HEK293 (cell line): ENCODE results near the gene DUS3L.

ENCODE experiments used
- CTCF ChIA-PET: fragments of 350-600 bp; formaldehyde crosslinking; extraction: SDS; loops from one replicate; lab custom pipeline; 2021; ENCODE audit warnings: antibody characterized with exemption; lab: Yijun Ruan, JAX
- POLR2A ChIA-PET: fragments of 300-600 bp; formaldehyde crosslinking; extraction: SDS; loops from one replicate; lab custom pipeline; 2020; ENCODE audit warnings: antibody characterized with exemption, inconsistent platforms; lab: Yijun Ruan, JAX
- H3K27ac ChIP-seq: fragments of 200-500 bp; sonication (Bioruptor generic); 2 replicates; pipeline ENCODE4 v1.5.1; 2014; ENCODE audit warnings: low read depth, low read length, control low read depth, inconsistent platforms; ENCODE audit errors: extremely low read depth
- H3K36me3 ChIP-seq, 2 experiments: fragments of 200-500 bp in 1 of 2; sonication (Bioruptor generic) in 1 of 2; 1 replicate in 1 of 2; 2 replicates in 1 of 2; pipeline ENCODE4 v1.5.1; 2014 to 2017; ENCODE audit warnings: inconsistent platforms in 2 of 2, low read length in 2 of 2; ENCODE audit not compliant: control insufficient read depth in 2 of 2, insufficient read depth in 1 of 2
- H3K4me1 ChIP-seq: fragments of 200-500 bp; sonication (Bioruptor generic); 2 replicates; pipeline ENCODE4 v1.5.1; 2014; ENCODE audit warnings: mild to moderate bottlenecking, low read length, inconsistent platforms; ENCODE audit not compliant: control insufficient read depth, insufficient read depth
- H3K4me3 ChIP-seq: 2 replicates; pipeline ENCODE4 v1.5.1; 2011; ENCODE audit warnings: low read depth, mild to moderate bottlenecking, control low read depth, low read length, moderate library complexity
- H3K9me3 ChIP-seq: fragments of 200-500 bp; sonication (Bioruptor generic); 2 replicates; pipeline ENCODE4 v1.5.1; 2014; ENCODE audit warnings: low read depth, low read length, inconsistent platforms; ENCODE audit not compliant: control insufficient read depth, insufficient read depth
- INSM2 ChIP-seq: fragments of 450-650 bp; formaldehyde crosslinking; IDR thresholded peaks from 2 replicates; pipeline ENCODE4 v1.5.1; 2016; ENCODE audit warnings: missing biosample characterization, missing genetic modification characterization
- KLF17 ChIP-seq: fragments of 450-650 bp; formaldehyde crosslinking; IDR thresholded peaks from 2 replicates; pipeline ENCODE4 v1.5.1; 2016; ENCODE audit warnings: missing biosample characterization, missing genetic modification characterization
- ZBTB17 ChIP-seq: fragments of 450-650 bp; formaldehyde crosslinking; IDR thresholded peaks from 2 replicates; pipeline ENCODE4 v1.5.1; 2016; ENCODE audit warnings: missing biosample characterization, missing genetic modification characterization
- ZBTB20 ChIP-seq: fragments of 450-650 bp; formaldehyde crosslinking; IDR thresholded peaks from 2 replicates; pipeline ENCODE4 v1.5.1; 2016; ENCODE audit warnings: missing biosample characterization, missing genetic modification characterization
- ZEB2 ChIP-seq: fragments of 450-650 bp; formaldehyde crosslinking; IDR thresholded peaks from 2 replicates; pipeline ENCODE4 v1.5.1; 2016; ENCODE audit warnings: missing biosample characterization, missing genetic modification characterization
- ZIC2 ChIP-seq: fragments of 450-650 bp; formaldehyde crosslinking; IDR thresholded peaks from 2 replicates; pipeline ENCODE4 v1.5.1; 2016; ENCODE audit warnings: missing biosample characterization, missing genetic modification characterization
- ZNF274 ChIP-seq, 2 experiments: fragments of 200-500 bp in 1 of 2; fragments of 450-650 bp in 1 of 2; sonication (Bioruptor generic) in 1 of 2; formaldehyde crosslinking in 1 of 2; IDR thresholded peaks; 2 replicates each; pipeline versions ENCODE4 v1.5.1 to v1.6.1; 2014 to 2016; ENCODE audit warnings: borderline replicate concordance in 1 of 2, inconsistent platforms in 1 of 2, low read length in 1 of 2, missing biosample characterization in 1 of 2, missing genetic modification characterization in 1 of 2
- ZNF335 ChIP-seq: fragments of 450-650 bp; formaldehyde crosslinking; conservative IDR thresholded peaks from 2 replicates; pipeline ENCODE4 v1.5.1; 2016; ENCODE audit warnings: missing biosample characterization, missing genetic modification characterization
- ZNF529 ChIP-seq: fragments of 450-650 bp; formaldehyde crosslinking; IDR thresholded peaks from 2 replicates; pipeline ENCODE4 v1.5.1; 2017; ENCODE audit warnings: missing genetic modification characterization, missing biosample characterization; ENCODE audit not compliant: insufficient replicate concordance
- ZNF629 ChIP-seq: fragments of 450-650 bp; formaldehyde crosslinking; IDR thresholded peaks from 2 replicates; pipeline ENCODE4 v1.5.1; 2017; ENCODE audit warnings: missing biosample characterization, missing genetic modification characterization
- ZSCAN18 ChIP-seq: fragments of 450-650 bp; formaldehyde crosslinking; IDR thresholded peaks from 2 replicates; pipeline ENCODE4 v1.5.1; 2016; ENCODE audit warnings: missing biosample characterization, missing genetic modification characterization
- ZSCAN5A ChIP-seq: fragments of 450-650 bp; formaldehyde crosslinking; IDR thresholded peaks from 2 replicates; pipeline ENCODE4 v1.5.1; 2016; ENCODE audit warnings: missing biosample characterization, missing genetic modification characterization

DUS3L gene

GRCh38 chr19:5803752-5804515 is 13.0 kb upstream of the DUS3L start (continued):
- TF ChIP-seq ZNF529 (tag by site-specific recombination) (no peak), KLF17 (tag by site-specific recombination) (peak; percentile 86), ZNF335 (peak; percentile 83), ZEB2 (tag by site-specific recombination) (peak; percentile 96), ZNF629 (peak; percentile 83), ZBTB17 (tag by site-specific recombination) (peak; percentile 89), ZNF274 (IDR thresholded peaks at IDR 0.05; ENCODE audit: low read length) (no peak), ZNF274 (tag by site-specific recombination; IDR thresholded peaks at IDR 0.05; ENCODE audit: borderline replicate concordance) (no peak), ZSCAN18 (tag by site-specific recombination) (peak; percentile 51; the same call in 1 of the 2 replicates), ZIC2 (peak; percentile 93)

- Histone ChIP-seq H3K36me3 (no peaks in the 10 kb centered on the region), H3K27ac (no peak overlapping the region), H3K4me3 (peak overlapping the region; percentile 25), H3K4me1 (peaks cover 3% of the 10 kb centered on the region; the same call in 1 of the 2 replicates), H3K9me3 (no peaks in the 10 kb centered on the region)
- peak; percentile 73; the same call in 1 of the 2 replicates for TF ChIP-seq INSM2
- no peak for TF ChIP-seq ZSCAN18 (tag by site-specific recombination)
- 0 out of 2 replicates have a peak, but pooled peaks have one; percentile 1 for TF ChIP-seq ZSCAN5A (tag by site-specific recombination)
- TF ChIP-seq ZBTB20 = 0 out of 2 replicates have a peak, but pooled peaks have one; percentile 29
- CTCF ChIA-PET = interaction anchor here (0.6 to 2.3 kb wide), 58 partner anchors 9 to 402 kb away, joined by 3 to 71 read pairs (median 7); partner anchors contain the start of genes DUS3L, FUT6, NDUFA11 and RPL36
- POLR2A ChIA-PET = interaction anchor here (1.0 to 1.6 kb wide), 13 partner anchors 10 to 219 kb away, joined by 3 to 29 read pairs (median 5); partner anchors contain the start of genes DUS3L, NDUFA11, RPL36 and VMAC
Observed at GRCh38 chr19:5803441-5803751, 12.4 kb upstream of the DUS3L start.
